Breast epithelium (tissue), 4 donors: ENCODE results near the gene SYMPK. TPM values are rescaled to one million over a fixed set of nuclear protein-coding genes. Genes with fewer than 3 reads are reported as not detected.

ENCODE experiments used
- DNase-seq, 2 donors: peaks; one replicate each; pipeline ENCODE4 v3.0.0-alpha.2; 2019; ENCODE audit warnings: low spot score in 2 of 2
- H3K27ac ChIP-seq, 2 donors: fragments of 200-600 bp; sonication (generic) in 1 of 2; one replicate each; pipeline ENCODE4 v1.5.1; 2016 to 2019; ENCODE audit warnings: mild to moderate bottlenecking in 1 of 2
- H3K27me3 ChIP-seq, 2 donors: fragments of 200-600 bp; sonication (generic) in 1 of 2; one replicate each; pipeline versions ENCODE4 v1.5.1 to v1.6.0; 2017 to 2019; ENCODE audit warnings: control low read depth in 1 of 2, mild to moderate bottlenecking in 1 of 2
- H3K36me3 ChIP-seq: fragments of 200-600 bp; one replicate; pipeline ENCODE4 v1.5.1; 2019
- H3K4me1 ChIP-seq, 2 donors: fragments of 200-600 bp; sonication (generic); one replicate each; pipeline ENCODE4 v1.5.1; 2016 to 2019; ENCODE audit warnings: control low read depth in 1 of 2
- H3K4me3 ChIP-seq, 3 donors: fragments of 200-600 bp; sonication (generic); 1 replicate in 2 of 3; 2 replicates in 1 of 3; pipeline ENCODE4 v1.5.1; 2016 to 2019; ENCODE audit warnings: mild to moderate bottlenecking in 3 of 3, moderate library complexity in 2 of 3
- H3K9me3 ChIP-seq, 2 donors: fragments of 200-600 bp; sonication (generic) in 1 of 2; one replicate each; pipeline ENCODE4 v1.5.1; 2016 to 2019; ENCODE audit warnings: control low read depth in 1 of 2
- CTCF ChIP-seq, 3 donors: fragments of 450-650 bp; IDR thresholded peaks; one replicate each; pipeline ENCODE4 v1.5.1; 2016 to 2017; ENCODE audit warnings: antibody characterized with exemption in 3 of 3, mild to moderate bottlenecking in 3 of 3, moderate library complexity in 3 of 3
- POLR2A ChIP-seq: fragments of 450-650 bp; IDR thresholded peaks from one replicate; pipeline ENCODE4 v1.6.1; 2016; ENCODE audit warnings: antibody characterized with exemption, mild to moderate bottlenecking, moderate library complexity
- POLR2AphosphoS5 ChIP-seq, 3 donors: sonication (generic); formaldehyde crosslinking; IDR thresholded peaks; one replicate each; pipeline ENCODE4 v1.6.1; 2017; ENCODE audit warnings: antibody characterized with exemption in 3 of 3
- intact Hi-C: fragments of 100-400 bp; cut with DNase I; formaldehyde crosslinking; loops from one replicate; pipeline ENCODE4 v1.15.1; 2023; ENCODE audit warnings: low total_unique reads
- total RNA-seq, 3 donors: library from RNA; depleted of rRNA; stranded (reverse); fragments of >200 nt; gene quantifications; one replicate each; pipeline ENCODE4 v1.1.0, GENCODE V29; 2016

SYMPK gene
- total RNA-seq, 3 donors from 2014 or later = 24.3 to 50.8 (median 31.3) TPM

GRCh38 chr19:45824531-45825262 lies 38.2 kb downstream of the SYMPK start:
- no peak for DNase-seq
- H3K9me3 ChIP-seq = no peaks in the 10 kb centered on the region
- H3K27me3 ChIP-seq = no peaks in the 10 kb centered on the region
- TF ChIP-seq POLR2A (no peak), CTCF (IDR thresholded peaks at IDR 0.05) (no peak), POLR2AphosphoS5 (IDR thresholded peaks at IDR 0.05) (no peak)
- H3K4me1 ChIP-seq = peaks cover 0 to 7% of the 10 kb centered on the region in 2 donors
- no peak overlapping the region for H3K4me3 ChIP-seq
- peaks cover 12% of the 10 kb centered on the region for H3K36me3 ChIP-seq
- peak overlapping the region in 1 of 2 donors; percentile 25 for H3K27ac ChIP-seq
- intact Hi-C loops = no loop called here

GRCh38 chr19:45824041-45824471 lies 38.9 kb downstream of the SYMPK start:
- TF ChIP-seq POLR2AphosphoS5 (IDR thresholded peaks at IDR 0.05) = no peak
- TF ChIP-seq CTCF (IDR thresholded peaks at IDR 0.05) = no peak
- TF ChIP-seq POLR2A = no peak
- H3K4me3 ChIP-seq = no peak overlapping the region
- H3K4me1 ChIP-seq = peaks cover 0 to 7% of the 10 kb centered on the region in 2 donors

GRCh38 chr19:45823182-45823581 lies 39.8 kb downstream of the SYMPK start:
- no peak overlapping the region for H3K27ac ChIP-seq
- no peaks in the 10 kb centered on the region for H3K27me3 ChIP-seq
- peaks cover 5% of the 10 kb centered on the region for H3K36me3 ChIP-seq
- no peaks in the 10 kb centered on the region for H3K9me3 ChIP-seq
- H3K4me3 ChIP-seq = no peak overlapping the region
- no peak for DNase-seq
- no peak for TF ChIP-seq CTCF (IDR thresholded peaks at IDR 0.05)
- TF ChIP-seq POLR2AphosphoS5 (IDR thresholded peaks at IDR 0.05) = no peak
- no peak for TF ChIP-seq POLR2A
- peaks cover 0 to 7% of the 10 kb centered on the region in 2 donors for H3K4me1 ChIP-seq
- intact Hi-C loops = no loop called here

More at GRCh38 chr19:45824041-45824471, 38.9 kb downstream of the SYMPK start:
- Histone ChIP-seq H3K9me3 (no peaks in the 10 kb centered on the region), H3K36me3 (peaks cover 6% of the 10 kb centered on the region), H3K27ac (peak overlapping the region in 1 of 2 donors; percentile 25), H3K27me3 (no peaks in the 10 kb centered on the region)
- peak; percentile 65 to 73 for DNase-seq
- intact Hi-C loops = no loop called here

GRCh38 chr19:45822716-45823115 lies 40.2 kb downstream of the SYMPK start:
- Histone ChIP-seq H3K36me3 (peaks cover 5% of the 10 kb centered on the region), H3K27ac (no peak overlapping the region)
- intact Hi-C loops = no loop called here

More at GRCh38 chr19:45822716-45823115, 40.2 kb downstream of the SYMPK start:
- no peak for DNase-seq
- H3K27me3 ChIP-seq = no peaks in the 10 kb centered on the region
- H3K4me3 ChIP-seq = no peak overlapping the region
- TF ChIP-seq POLR2A (no peak), POLR2AphosphoS5 (IDR thresholded peaks at IDR 0.05) (no peak), CTCF (IDR thresholded peaks at IDR 0.05) (no peak)
- no peaks in the 10 kb centered on the region for H3K9me3 ChIP-seq
- peaks cover 0 to 7% of the 10 kb centered on the region in 2 donors for H3K4me1 ChIP-seq
